HG03565 (cell line): ENCODE data around the gene ATXN7L1.

Experiments
- ATAC-seq: cut with Tn5 transposase; IDR thresholded peaks from one replicate; pipeline ENCODE4 v1.9.1; 2021; ENCODE audit warnings: mild to moderate bottlenecking, moderate library complexity; ENCODE audit not compliant: unreplicated experiment

ATXN7L1 gene

DNA sequence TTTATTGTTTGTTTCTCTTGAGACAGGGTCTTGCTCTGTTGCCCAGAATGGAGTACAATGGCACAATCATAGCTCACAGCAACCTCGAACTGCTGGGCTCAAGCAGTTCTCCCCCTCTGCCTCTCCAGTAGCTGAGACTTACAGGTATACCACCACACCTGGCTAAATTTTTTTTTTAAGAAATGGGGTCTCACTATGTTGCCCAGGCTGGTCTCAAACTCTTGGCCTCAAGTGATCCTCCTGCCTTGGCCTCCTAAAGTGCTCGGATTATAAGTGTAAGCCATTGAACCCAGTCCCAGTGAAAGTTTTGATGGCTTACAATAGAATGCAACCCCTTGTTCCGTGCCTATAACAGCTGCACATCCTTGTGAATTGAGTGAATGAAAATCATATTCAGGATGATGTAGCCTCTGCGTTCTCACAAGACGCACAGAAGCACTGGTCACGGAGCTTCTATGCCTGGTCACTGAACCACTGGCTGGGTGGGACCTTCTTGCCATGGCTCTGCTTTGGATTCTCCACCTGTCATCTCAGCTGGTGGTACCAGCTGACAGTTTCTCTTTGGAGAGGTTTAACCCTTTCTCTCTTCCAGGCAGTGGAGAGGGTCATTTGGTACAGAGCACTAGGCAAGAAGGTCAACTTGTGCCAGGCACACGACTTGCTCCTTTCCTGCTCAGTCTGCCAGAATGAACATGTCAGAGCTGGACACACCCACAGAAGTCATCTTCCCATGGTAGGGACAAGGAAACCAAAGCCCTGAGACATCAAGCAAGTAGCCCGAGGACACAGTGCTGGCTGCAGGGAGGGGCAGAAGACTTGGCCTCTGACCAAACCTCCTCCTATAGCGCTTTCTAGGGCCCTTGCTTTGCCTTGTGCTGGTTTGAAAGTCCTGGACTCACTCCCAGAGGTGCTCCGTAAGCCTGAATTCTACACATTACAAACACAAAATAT lies 89.6 kb downstream of the ATXN7L1 start:
- no peak for ATAC-seq

DNA sequence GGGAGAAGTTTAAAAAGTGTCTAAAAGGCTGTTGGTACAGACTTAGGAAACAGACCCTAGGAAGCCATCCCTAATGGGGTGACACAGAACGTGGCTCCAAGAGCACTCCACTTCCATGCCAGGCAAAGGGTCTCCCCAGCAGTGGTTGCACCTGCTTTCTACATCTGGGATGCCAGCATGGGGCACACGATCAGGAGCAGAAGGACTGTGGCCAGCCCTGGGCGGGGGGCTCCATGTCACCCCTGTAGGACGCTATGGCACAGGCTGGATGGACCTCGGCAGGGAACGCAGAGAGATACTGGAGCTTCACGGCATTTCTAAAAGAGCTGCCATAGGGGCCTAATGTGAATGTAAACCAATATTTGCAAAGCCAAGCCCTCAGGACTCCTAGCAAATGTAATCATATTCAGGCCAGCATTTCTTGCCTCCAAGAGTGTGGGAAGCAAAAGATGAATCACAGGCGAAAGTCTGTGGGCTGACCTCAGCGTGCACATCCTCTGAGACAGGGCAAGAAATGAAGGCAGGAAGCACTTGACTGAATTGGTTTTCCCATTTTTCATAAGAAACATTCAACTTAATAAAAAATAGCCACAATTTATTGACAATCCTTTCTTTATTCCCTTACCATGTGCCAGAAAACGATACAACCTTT lies 93.9 kb downstream of the ATXN7L1 start:
- no peak for ATAC-seq

DNA sequence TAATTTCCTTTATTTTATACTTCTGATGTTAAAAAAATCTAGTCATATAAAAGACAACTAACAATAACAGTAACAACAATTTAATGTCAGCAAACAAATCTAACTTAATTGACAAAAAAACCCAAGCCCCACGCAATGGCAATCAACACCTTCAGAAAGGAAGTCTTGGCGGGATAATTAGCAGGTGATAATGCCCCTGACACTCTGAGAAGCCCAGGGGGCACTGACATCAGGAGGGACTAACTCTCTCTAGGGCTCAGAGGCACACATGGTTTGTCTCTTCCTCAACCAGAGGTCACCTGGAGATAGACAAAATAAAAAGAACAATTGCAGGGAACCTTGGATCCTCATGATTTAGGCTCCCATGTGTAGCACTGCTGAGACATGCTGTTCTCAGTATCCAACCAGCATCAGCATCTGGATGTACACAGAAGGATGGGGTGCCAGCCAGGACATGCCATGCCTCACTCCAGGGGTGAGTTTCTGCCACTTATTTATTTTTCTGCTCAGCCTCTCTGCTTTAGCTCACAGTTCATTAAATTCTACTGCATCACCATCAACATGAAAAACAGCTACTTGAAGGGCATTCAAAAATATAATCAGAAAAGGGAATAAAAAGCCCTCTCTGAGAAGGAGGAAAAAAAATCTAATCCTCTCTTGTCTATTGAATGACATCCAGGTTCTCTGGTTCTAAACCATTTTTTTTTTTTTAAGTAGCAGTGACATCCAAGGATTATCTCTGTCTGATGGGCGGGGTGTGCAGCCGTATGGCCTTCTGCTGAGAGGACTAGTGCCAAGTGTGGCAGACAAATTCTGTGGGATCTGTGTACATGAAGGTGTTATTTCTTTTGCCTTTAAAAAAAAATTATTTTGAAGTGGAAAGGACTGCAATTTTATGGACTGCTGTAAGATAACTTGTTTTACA lies 96.3 kb downstream of the ATXN7L1 start:
- no peak for ATAC-seq

DNA sequence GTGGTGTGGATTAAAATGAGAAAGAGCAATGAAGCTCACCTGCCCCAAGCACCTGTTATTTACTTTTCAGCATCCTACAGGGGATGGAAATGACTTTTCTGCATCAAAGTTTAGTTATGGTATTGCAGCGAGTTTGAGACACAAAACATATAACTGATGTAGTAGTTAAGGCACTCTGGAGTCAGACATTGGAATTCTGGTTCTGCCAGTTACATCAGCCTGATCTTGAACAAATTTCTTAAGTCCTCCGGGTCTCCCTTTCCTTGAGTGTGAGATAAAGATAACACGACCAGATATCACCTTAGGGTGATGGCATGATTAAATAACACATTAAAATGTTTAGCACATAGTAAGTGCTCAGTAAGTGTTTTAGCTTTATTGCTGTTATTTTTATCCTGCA lies 97.4 kb downstream of the ATXN7L1 start:
- ATAC-seq = no peak

DNA sequence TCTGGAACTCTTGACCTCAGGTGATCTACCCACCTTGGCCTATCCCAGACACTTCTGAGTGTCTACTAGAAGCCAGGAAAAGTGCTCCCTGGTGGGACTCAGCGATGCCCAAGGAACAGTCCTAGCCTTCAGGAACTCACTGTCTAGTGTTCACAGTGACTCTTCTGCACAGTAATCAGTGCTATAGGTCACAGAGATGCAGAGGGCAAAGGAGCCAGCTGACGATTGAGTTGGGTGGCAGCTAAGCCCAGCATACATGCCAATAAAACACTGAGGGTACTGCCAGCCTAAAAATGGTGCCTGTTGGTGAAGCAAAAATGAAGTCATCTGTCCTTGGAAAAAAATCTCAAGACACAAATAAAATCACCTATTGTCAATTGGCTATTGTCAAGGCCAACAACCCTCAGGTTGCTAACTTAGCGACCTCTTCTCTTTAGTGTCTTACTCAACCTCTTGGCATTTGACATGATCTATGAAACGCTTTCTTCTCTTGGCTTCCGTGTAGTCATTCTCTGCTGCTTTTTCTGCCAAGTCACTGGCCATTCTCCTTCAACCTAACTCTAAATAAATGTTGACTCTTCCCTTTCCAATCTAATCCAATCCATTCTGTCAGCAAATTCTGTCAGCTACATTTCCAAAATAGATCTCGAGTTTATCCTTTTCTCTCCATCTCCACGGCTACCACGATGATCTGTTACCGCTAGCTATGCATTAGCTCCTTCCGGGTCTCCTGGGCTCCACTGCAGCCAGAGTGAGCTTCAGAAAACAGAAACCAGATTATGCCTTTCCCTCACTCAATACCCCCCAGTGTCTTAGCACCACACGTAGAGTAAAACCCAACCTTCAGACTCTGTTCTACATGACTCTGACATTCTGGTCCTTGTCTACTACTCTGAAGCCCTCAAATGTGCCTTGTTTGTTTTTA lies 99.2 kb downstream of the ATXN7L1 start:
- ATAC-seq = no peak

DNA sequence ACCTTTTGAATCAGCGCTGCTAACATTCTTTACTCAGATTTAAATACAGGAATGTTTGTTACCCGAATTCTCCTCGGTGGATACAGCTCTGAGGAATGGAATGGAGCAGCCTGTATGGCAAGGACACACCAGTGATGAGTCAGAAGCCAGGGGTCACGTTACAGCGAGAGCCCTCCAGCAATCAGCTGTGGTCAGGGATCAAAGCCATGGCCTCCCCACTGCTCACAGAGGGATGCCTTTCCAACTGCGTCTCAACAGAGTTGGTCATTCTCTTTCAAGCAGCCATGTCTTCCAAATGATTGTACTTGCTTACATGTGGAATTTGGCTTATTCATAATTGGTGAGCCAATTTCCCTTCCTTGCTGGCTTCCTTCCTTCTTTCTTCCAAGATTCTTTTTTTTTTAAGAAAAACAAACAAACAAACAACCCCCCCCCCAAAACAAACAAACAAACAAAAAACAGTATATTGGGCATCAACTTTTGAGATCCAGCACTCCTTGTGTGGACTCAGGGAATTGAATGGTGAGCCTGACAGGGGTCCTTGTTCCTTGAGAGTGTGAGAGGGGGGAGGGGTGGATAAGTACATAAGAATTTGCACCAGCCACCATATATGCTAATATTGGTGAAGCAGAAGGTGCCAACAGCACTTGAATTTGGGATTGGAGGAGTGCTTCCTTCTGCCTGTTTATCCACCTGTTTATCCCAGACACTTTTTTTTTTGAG lies 100.2 kb downstream of the ATXN7L1 start:
- no peak for ATAC-seq

DNA sequence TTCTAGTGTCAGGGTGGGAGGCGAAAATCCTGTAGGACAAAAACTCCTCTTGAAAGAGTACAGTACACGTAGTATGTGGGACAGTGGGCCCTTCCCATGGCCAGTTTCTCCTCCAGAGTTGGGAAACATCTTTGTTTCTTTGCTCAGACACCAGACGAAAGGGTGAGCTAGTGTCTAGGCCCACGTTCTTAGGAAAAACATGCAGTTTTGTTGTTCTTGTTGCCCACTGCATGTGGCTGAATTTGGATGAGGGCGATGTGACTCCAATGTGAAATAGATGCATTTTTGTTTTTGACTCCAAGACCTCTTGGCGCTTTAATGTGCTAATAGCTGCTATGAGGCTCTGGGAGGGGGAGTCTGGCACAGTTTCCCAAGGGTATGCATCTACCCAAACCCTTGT lies 100.8 kb downstream of the ATXN7L1 start:
- no peak for ATAC-seq

DNA sequence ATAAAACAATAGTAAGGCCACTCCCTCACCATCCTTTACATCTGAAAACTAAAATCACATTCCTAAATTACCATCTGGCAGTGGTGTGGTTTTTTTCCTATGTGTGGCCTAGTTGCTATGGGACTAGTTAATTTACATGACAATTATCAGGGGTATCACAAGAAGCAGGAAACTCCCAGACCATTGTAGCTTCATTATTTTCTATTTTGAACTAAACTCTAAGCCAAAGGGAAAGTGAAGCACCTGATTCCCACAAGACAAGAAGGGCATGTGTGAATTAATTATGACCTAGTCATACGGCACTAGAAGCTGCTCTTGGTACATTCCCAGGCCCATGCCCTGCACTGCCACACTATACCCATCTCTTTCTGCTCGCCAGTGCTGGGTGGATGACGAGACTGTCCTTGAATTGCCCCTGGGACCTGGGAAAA lies 103.4 kb downstream of the ATXN7L1 start:
- ATAC-seq = no peak

DNA sequence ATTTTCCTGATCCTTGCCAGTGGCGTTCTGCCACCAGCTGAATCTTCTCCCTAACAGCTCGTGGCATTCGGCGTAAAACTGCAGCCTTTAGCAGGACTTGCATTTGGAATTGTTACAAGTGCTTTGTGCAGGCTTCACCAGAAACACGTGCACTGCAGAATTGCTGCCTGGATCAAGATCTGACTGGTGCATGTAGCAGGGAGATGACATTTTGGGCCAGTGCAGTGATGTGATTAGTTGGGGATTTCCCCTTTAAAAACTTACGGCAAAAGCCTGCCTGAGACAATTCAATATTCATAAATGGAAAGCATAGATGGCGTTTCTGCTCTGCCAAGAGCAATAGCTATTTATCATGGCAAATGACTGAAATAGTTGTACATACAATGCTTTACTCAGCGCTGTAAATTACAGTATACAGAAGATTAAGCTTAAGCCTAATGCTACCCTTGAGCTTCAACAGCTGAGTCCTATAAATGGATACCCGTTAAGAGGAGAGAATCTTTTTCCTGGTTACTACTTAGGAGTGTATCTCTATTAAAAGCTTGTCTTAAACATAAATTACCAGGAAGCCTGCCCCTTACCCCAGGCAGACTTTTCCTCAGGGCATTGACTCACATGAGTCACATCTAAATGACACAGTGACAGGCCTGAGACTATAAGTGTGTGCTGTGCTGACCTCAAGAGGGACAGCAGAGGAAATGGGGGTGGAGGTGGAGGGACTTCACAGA lies 106.3 kb downstream of the ATXN7L1 start:
- ATAC-seq = no peak

DNA sequence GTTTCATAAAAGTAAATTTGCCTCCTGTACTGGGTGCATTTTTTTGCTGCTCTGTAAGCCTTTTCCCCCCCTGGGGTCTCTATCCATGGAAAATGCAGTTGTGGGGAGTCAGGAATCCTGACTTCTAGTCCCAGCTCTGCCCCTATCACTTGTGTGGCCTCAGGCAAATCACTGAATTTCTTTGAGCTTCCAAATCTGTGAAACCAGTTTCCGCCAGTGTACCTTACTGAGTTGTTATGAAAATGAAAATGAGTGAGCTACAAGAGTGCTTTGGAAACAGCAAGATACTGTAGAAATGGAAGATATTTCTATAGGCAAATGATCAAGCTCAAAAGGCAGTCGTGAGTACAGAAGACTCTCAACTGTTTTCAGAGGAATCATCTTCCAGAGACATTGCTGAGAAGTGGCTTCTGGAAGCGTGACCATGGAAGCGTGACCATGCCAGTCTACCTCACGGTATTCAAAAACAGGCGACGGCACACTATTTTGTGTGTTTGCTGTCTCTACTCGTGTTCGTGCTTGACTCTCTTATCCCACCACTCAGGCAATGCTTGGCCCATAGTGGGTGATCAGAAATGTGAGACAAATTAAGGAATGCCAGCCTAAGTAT lies 107.4 kb downstream of the ATXN7L1 start:
- no peak for ATAC-seq

DNA sequence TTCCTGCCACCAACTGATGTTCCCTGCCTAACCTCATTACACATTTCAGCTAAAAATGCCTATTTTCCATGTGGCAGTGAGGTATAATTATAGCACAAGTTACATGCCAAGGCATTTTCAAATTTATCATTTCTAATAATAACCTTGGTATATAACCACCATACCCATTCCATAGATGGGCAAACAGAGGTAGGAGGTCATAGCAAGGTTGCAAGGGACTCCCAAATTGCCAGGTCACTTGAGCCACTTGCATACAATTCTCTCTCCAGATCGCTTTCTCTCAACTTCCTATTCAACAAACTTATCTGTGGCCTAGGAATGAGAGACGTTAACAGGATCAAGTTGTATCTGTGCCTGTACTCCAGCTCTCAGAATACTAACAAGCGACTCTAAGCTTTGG lies 108.3 kb downstream of the ATXN7L1 start:
- no peak for ATAC-seq

DNA sequence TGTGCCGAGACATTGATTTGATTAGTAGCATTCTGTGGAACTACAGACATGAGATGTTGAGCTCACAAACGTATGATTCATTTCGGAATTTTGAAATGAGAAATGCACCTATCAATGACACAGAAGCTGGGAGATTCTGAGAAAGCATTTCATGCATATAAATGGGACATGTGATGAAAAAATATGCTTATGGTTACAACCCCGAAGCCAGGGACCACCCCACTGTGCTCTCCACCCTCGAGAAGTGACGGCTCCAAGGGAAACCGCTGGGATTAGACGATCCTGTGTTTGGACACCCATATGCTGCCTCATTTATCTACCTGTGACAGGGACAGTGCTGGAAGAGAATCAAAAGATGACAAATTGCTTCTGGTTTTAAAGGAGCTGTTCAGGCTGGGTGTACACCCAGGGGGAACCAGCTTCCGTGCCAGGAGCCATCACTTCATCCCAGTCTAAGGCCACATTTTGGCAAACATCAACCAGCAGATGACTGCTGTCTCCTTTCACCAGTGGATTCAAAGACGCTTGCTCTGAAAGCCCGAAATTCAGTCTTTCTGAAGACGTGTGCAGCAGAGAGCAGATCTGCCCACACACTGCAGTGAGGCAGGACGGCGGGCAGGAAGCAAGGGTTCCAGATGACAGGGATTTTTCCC lies 109.9 kb downstream of the ATXN7L1 start:
- ATAC-seq = no peak

DNA sequence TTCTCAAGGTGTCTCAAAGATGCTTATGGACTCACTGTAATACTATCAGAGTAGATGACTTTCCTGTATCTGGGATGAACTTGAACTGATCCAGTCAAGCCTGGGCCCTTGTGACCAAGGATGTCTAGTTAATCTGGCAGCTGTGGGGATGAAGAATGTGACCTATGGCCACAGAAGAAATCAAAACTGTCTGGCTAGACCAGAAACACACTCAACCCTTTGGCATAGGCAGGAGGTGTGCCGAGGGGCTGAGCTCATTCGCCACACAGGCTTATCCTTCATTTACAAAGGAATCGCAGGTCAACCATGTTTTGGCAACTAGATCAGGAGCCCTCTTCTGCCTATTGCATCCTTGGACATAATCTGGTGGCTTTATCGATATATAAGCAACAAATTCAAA lies 110.6 kb downstream of the ATXN7L1 start:
- no peak for ATAC-seq

DNA sequence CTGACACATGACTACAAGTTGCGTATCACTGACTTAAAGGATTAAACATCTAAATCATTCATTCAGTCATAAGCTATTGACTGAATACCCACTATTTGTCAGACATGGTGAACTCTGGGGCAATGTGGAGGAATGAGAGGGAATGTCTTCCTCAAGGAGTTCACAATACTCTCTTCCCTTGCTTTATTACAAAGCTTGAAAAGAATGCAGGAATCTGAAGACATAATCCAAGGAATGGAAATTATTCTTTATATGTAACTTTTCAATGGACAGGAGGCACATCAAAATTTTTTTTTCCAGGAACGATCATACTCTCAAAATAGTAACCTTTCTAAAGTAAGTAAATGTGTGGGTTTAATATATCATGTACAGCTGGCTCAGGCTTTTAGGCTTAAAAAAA lies 111.9 kb downstream of the ATXN7L1 start:
- ATAC-seq = no peak

DNA sequence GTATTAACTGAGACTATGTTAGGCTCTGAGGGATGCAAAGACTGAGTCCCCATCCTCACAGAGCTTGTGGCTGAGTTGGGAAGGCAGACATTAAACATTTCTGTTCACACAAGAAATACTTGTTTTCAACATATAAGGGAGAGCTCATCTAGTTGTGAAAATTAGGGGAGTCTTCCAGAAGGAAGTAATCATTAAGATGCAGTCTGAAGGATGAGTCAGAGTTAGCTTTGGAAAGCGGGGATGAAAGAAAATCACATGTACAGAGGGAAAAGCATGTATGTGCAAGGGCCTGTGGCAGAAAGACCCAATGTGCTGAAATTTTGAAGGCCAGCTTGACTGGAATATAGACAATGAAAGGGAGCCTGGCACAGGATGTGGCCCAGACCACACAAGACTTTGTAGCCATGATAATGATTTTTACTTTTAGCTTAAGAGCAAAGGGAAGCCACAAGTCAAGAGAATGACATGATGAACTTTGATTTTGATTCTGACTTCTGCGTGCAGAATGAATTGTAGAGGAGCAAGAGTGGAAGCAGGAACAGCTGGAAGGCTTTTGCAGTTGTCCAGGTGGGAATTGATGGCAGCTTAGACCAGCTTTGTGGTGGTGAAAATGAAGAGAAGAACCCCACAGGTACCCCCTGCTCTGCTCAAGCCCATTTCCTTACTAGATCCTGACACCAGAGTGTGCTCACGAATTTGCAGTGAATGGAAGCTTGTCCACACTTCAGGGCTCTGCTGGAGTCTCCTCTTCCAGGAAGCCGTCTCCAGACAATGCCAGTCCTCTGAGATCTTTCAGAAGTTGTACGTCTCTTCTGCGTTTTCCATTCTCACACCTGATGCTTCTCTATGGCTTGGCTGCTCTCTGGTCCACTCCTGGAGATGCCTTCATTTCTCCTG lies 115.6 kb downstream of the ATXN7L1 start:
- no peak for ATAC-seq

DNA sequence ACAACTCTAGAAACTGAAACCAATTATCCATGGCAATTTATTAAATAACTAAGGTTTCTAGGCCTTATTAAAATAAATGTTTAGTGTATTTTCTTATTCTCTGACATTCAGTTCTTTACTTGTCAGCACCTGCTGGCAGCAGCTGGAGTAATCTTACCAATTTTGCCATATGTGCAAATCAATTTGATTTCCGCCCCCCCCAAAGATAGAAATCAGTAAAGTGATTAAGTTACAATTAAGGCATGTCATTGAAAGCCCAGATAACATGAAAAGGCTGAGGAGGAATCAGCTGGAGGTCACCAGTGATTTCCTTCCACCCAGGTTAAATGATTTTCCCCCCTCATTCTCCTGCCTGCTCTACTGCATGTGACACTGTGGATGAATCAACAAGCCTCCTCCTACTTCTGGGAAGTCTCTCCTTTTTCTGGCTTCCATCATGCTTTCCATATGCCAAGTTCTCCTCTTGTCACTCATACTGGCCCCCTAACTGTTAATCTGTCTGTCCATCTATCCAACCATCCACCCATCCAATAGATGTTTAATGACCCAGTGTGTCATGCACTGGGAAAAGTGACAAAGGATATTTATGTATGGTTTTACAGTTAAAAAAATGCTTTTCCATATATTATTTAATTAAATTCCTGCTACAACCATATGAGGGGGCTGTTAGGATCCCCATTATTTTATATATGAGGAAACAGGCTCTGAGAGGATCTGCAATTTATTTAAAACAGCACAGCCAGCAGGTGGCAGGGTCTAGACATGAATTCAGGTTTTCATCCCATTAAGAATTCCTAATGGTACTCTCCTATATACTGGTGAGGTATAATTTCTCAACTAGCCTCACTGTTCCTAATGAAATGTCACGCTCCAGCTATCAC lies 116.5 kb downstream of the ATXN7L1 start:
- ATAC-seq = no peak
